IMR-90 (cell line): ENCODE data around the gene MYADML2.

Source experiments
- BHLHE40 ChIP-seq: fragments of 150-350 bp; IDR thresholded peaks from 2 replicates; pipeline ENCODE4 v1.6.1; 2016; ENCODE audit warnings: mild to moderate bottlenecking, low read depth, low read length
- CEBPB ChIP-seq: IDR thresholded peaks from 2 replicates; pipeline ENCODE4 v1.6.1; 2012; ENCODE audit warnings: low read depth, low read length, improper control_type of control experiment
- CHD1 ChIP-seq: IDR thresholded peaks from 2 replicates; pipeline ENCODE4 v1.6.1; 2012; ENCODE audit warnings: low read depth, low read length, improper control_type of control experiment
- FOS ChIP-seq: fragments of 150-350 bp; IDR thresholded peaks from 2 replicates; pipeline ENCODE4 v1.6.1; 2016; ENCODE audit warnings: low read depth, low read length
- MAFK ChIP-seq: IDR thresholded peaks from 2 replicates; pipeline ENCODE4 v1.6.1; 2012; ENCODE audit warnings: low read depth, low read length, improper control_type of control experiment
- MAZ ChIP-seq: IDR thresholded peaks from 2 replicates; pipeline ENCODE4 v1.6.1; 2012; ENCODE audit warnings: low read depth, mild to moderate bottlenecking, low read length, improper control_type of control experiment, moderate library complexity, borderline replicate concordance
- MXI1 ChIP-seq: IDR thresholded peaks from 2 replicates; pipeline ENCODE4 v1.6.1; 2012; ENCODE audit warnings: low read depth, mild to moderate bottlenecking, low read length, moderate library complexity, borderline replicate concordance
- POLR2A ChIP-seq: IDR thresholded peaks from 2 replicates; pipeline ENCODE4 v1.6.1; 2012; ENCODE audit warnings: mild to moderate bottlenecking, low read depth, low read length
- RCOR1 ChIP-seq: IDR thresholded peaks from 2 replicates; pipeline ENCODE4 v1.6.1; 2012; ENCODE audit warnings: mild to moderate bottlenecking, low read length, improper control_type of control experiment; ENCODE audit not compliant: insufficient replicate concordance
- RFX5 ChIP-seq: IDR thresholded peaks from 2 replicates; pipeline ENCODE4 v1.8.0; 2012; ENCODE audit warnings: low read depth, mild to moderate bottlenecking, low read length, moderate library complexity
- SMC3 ChIP-seq: fragments of 150-350 bp; IDR thresholded peaks from 2 replicates; pipeline ENCODE4 v1.6.1; 2016; ENCODE audit warnings: low read depth, mild to moderate bottlenecking, antibody characterized with exemption, low read length, moderate library complexity
- TF ChIP-seq, protein P1 (sequence below): conservative IDR thresholded peaks from 2 replicates; pipeline ENCODE4 v1.5.1; 2012; ENCODE audit warnings: mild to moderate bottlenecking, low read depth, low read length, improper control_type of control experiment
- TF ChIP-seq, protein P2 (sequence below): fragments of 150-350 bp; IDR thresholded peaks from 2 replicates; pipeline ENCODE4 v1.6.1; 2017; ENCODE audit warnings: mild to moderate bottlenecking, antibody characterized with exemption, low read length, low read depth
- TF ChIP-seq, protein P3 (sequence below): fragments of 150-350 bp; IDR thresholded peaks from 2 replicates; pipeline ENCODE4 v1.6.1; 2016; ENCODE audit warnings: low read depth, mild to moderate bottlenecking, low read length, moderate library complexity, borderline replicate concordance

DNA sequence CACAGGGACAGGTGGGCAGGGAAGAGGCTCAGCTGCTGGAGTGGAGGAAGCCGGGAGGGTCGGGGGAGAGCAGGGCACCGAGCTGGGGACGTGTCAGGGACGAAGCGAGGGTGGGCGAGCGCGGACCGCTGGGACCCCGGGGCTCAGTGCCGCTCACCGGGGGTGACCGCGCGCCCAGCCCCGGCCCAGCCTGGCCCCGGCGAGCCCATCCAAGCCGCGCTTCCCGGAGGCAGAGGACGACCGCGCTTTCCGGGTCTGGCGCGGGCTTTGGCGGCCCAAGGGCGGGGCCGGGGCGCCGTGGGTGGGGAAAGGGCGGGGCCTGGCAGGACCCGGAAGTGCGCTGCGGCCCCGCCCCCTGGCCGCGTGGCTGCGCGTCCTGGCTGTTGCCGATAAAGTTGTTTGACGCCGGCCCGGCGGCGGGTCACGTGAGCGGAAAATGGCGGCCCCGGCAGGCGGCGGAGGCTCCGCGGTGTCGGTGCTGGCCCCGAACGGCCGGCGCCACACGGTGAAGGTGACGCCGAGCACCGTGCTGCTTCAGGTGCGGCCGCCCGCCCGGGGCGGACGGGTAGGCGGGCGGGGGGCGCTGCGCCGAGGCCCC lies 30.3 kb upstream of the MYADML2 start, which contains the start of gene ASPSCR1:
- TF ChIP-seq POLR2A (peak; percentile 90), MXI1 (peak; percentile 91), BHLHE40 (peak; percentile 99), CEBPB (no peak), RFX5 (no peak), MAZ (peak; percentile 88; the same call in 1 of the 2 replicates), FOS (peak; percentile 32; the same call in 1 of the 2 replicates), MAFK (no peak), SMC3 (no peak), CHD1 (no peak), RCOR1 (no peak)
- TF ChIP-seq, protein P1, sequence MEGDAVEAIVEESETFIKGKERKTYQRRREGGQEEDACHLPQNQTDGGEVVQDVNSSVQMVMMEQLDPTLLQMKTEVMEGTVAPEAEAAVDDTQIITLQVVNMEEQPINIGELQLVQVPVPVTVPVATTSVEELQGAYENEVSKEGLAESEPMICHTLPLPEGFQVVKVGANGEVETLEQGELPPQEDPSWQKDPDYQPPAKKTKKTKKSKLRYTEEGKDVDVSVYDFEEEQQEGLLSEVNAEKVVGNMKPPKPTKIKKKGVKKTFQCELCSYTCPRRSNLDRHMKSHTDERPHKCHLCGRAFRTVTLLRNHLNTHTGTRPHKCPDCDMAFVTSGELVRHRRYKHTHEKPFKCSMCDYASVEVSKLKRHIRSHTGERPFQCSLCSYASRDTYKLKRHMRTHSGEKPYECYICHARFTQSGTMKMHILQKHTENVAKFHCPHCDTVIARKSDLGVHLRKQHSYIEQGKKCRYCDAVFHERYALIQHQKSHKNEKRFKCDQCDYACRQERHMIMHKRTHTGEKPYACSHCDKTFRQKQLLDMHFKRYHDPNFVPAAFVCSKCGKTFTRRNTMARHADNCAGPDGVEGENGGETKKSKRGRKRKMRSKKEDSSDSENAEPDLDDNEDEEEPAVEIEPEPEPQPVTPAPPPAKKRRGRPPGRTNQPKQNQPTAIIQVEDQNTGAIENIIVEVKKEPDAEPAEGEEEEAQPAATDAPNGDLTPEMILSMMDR = 0 out of 2 replicates have a peak, but pooled peaks have one; percentile 1
- TF ChIP-seq, protein P2, sequence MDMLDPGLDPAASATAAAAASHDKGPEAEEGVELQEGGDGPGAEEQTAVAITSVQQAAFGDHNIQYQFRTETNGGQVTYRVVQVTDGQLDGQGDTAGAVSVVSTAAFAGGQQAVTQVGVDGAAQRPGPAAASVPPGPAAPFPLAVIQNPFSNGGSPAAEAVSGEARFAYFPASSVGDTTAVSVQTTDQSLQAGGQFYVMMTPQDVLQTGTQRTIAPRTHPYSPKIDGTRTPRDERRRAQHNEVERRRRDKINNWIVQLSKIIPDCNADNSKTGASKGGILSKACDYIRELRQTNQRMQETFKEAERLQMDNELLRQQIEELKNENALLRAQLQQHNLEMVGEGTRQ = peak; percentile 98
- TF ChIP-seq, protein P3, sequence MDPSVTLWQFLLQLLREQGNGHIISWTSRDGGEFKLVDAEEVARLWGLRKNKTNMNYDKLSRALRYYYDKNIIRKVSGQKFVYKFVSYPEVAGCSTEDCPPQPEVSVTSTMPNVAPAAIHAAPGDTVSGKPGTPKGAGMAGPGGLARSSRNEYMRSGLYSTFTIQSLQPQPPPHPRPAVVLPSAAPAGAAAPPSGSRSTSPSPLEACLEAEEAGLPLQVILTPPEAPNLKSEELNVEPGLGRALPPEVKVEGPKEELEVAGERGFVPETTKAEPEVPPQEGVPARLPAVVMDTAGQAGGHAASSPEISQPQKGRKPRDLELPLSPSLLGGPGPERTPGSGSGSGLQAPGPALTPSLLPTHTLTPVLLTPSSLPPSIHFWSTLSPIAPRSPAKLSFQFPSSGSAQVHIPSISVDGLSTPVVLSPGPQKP = no peak
